ENCODE measurements around the gene VPREB1.
"Not testable (repeated sequence)": the region's sequence is repeated elsewhere in the genome, so short reads cannot be mapped to it uniquely, and the experiment has no call there.

The VPREB1 gene

DNA sequence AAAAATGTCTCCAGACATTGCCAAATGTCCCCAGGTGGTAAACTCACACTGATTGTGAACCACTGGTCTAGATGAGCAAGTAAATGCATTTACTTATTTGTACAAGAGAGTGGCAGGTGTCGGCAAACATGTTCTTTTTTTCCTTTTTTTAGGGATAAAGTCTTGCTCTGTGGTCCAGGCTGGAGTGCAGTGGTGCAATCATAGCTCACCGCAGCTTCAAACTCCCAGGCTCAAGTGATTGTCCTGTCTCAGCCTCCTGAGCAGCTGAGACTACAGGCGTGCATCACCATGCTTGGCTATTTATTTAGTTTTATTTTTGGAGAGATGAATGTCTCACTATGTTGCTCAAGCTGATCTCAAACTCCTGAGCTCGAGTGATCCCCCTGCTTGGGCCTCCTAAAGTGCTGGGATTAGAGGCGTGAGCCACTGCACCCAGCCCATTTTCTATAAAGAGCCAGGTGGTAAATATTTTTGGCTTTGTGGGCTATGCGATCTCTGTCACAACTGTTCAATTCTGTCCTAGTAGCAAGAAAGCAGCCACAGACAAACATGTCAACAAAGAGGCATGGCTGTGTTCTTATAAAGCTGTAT, 1.4 kb downstream of the VPREB1 start:
- no peak for DNase-seq (ENCODE audit: low read depth in 2 of 2)

DNA sequence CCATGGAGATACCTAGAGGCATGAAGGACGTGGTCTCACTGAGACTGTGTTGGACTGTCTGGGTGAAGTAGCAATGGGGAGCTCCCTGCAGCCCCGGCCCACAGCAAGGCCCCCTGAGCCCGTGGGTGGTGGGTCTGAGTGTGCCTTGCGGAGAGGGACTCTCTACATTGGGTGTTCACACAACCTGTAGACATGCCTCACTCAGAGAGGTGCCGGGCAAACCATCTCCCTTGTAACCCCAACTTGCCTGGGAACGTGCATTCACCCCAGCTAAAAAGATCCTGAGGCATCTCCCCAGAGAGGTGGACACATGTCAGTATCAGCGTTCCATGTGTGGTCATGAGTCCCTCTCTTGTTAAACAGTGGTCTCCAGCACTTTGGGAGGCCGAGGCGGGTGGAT, 2.1 kb downstream of the VPREB1 start:
- no peak for DNase-seq (ENCODE audit: low read depth in 2 of 2)

DNA sequence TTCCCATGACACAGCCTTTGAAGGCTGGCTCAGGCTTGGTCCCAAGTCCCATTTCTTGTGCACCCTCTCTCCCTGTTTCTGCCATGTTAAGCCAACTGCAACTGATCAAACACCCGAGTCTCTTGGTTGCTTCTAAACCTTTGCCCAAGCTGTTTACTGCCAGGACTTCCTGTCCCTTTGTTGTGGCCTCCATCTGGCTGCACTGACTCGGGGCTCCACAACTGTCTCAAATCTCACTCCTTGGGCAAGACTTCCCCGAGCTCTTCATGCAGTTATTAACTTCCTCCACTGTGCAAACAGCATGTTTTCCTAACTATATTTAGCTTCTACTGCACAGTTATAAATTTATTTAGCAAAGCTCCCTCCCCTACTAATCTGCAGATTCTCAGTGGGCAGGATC, 4.3 kb downstream of the VPREB1 start:
- DNase-seq (ENCODE audit: low read depth in 2 of 2), result no peak

DNA sequence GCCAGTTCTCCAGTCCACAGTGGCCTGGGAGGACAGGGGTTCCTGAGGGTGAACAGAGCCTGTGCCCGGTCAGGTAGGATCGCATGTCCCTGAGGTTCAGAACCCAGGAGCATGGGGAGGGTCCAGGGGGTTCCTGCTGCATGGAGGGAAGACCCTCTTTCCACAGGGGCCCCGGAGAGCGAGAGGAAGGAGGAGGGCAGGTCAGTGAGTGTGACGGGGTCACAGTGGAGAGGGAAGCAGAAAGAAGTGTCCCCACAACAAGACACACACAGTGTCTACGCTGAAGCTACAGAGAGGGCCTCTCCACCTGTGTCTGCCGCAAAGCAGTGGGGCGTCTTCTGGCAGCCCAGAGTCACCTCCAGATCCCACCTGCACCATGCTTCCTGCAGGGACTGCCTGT, 6.1 kb downstream of the VPREB1 start:
- DNase-seq (ENCODE audit: low read depth in 2 of 2), result not testable (repeated sequence)

DNA sequence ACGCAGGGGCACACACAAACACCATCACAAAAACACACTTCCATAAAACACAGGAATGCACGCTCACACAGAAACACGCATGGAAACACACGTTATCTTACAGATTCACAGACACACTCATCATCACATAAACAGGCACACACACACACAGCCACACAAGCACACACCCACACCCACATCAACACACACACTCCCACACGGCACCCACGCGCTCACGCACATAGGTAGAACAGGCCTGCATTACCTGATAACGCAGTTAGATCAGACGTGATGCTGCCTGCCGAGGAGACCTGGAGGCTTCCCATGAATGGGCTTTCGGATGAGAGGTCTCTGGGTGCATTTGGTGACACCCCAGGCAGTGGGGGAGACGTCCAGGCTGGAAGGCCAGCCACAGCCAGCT, 11.5 kb downstream of the VPREB1 start:
- not testable (repeated sequence) for DNase-seq (ENCODE audit: low read depth in 2 of 2)

DNA sequence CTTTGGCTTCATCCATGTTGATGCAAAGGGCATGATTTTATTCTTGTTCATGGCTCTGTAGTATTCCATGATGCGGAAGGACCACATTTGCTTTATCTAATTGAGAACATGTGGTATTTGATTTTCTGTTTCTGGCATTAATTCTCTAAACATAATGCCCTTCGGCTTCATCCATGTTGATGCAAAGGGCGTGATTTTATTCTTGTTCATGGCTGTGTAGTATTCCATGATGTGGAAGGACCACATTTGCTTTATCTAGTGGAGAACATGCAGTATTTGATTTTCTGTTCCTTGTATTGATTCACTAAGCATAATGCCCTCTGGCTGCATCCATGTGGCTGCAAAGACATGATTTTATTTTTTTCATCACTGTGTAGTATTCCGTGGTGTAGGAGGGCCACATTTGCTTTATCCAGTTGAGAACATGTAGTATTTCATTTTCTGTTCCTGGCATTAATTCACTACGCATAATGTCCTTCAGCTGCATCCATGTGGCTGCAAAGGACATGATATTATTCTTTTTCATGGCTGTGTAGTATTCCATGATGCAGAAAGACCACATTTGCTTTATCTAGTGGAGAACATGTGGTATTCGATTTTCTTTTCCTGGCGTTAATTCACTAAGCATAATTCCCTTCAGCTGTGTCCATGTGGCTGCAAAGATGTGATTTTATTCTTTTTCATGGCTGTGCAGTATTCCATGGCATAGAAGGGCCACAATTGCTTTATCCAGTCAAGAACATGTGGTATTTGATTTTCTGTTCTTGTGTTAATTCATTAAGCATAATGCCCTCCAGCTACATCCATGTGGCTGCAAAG, 14.2 kb downstream of the VPREB1 start:
- DNase-seq (ENCODE audit: low read depth in 2 of 2), result not testable (repeated sequence)

DNA sequence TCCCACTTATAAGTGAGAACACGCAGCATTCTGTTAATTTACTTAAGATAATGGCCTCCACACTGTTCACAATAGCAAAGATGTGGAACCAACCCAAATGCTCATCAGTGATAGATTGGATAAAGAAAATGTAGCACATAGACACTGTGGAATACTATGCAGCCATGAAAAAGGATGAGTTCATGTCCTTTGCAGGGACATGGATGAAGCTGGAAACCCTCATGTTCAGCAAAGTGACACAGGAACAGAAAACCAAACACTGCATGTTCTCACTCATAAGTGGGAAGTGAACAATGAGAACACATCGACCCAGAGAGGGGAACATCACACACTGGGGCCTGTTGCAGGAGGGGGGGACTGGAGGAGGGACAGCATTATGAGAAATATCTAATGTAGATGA, 15.6 kb downstream of the VPREB1 start:
- DNase-seq (ENCODE audit: low read depth in 2 of 2), result not testable (repeated sequence)

DNA sequence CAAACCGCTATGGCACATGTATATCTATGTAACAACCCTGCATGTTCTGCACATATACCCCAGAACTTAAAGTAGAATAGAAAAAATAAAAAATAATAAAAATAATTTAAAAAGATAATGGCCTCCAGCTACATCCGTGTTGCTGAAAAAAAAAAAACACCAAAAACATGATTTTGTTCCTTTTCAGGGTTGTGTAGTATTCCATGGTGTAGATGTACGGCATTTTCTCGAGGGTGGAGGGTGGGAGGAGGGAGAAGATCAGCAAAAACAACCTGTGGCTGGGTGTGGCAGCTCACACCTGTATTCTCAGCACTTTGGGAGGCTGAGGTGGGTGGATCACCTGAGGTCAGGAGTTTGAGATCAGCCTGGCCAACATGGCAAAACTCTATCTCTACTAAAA, 16.0 kb downstream of the VPREB1 start:
- not testable (repeated sequence) for DNase-seq (ENCODE audit: low read depth in 2 of 2)

DNA sequence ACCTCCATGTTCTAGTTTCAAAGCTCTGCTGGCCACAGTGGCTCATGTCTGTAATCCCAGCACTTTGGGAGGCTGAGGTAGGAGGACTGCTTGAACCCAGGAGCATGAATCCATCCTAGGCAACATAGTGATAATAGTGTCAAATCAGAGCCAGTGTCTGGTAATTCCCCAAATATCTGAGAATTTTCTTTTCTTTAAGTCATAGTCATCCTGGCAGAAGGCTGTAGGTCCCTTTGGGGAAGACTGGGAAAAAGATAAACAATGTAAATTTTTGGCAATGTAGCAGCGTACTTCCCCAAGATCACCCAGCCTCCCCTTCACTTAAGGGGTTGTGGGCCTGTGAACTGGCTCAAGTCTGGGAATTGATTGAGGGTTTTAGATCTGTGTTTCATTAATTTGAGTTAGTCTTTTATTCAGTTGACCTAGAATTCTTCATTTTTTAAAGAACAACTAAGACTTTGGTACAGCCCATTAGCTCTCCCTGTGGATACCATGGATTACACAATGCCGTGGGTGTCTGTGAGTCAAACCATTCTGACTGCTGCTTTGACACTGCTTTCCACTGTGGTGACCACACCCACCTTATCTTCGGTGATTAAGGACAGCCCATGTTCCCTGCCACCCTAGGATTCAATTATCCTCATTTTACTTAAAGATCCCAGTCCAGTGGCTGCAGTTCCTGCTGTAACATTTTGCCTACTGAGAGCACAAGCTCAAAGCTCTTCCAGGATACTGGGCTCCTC, 17.9 kb downstream of the VPREB1 start:
- DNase-seq (ENCODE audit: low read depth in 2 of 2), result not testable (repeated sequence)

DNA sequence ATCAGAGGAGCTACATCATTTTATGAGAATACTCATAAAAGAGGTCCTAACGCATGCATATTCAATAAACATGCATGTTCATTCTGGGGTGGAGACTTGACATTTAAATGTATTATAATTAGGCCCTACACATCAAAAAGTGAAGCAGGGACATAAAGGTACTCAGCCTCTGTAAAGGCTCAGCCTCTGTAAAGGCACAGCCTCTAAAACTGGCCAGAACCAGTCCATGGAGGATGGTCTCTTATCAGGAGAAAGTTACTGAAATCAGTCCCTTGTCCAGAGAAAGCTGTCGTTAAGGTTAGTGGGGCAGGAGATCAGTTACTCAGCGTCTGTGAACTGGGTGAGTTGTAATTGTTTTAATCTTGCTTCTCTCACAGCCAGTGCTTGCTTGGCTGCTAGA, 19.2 kb downstream of the VPREB1 start:
- DNase-seq (ENCODE audit: low read depth in 2 of 2), result not testable (repeated sequence)

DNA sequence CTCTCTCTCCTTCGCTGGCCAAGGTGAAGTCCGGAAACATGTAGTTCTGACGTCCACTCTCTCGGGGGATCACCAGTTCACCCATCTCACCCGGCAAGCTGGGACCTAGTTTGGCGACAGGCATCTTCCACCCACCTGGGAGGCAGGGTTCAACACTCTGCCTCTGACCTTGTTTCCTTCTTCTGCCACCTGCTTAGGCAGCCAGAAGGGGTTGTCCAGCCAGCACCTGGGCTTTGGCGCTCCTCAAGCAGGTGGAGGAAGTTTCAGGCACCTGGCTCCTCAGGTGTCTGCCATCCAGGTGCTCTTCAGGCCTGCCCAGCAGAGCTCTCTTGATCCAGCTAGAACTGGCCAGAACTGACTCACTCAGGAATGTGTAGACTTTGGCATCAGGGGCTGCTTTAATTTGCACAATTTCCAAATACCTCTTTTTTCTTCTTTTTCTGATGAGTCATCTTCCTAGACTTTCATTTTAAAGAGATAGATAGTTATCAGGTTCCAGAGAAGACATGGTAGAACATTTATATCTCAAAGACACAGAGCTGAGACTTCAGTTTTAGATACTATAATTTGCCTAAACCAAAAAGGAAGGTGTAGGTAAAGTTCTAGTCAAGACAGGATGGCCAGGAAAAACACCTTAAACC, 25.6 kb downstream of the VPREB1 start:
- not testable (repeated sequence) for DNase-seq (ENCODE audit: low read depth in 2 of 2)

DNA sequence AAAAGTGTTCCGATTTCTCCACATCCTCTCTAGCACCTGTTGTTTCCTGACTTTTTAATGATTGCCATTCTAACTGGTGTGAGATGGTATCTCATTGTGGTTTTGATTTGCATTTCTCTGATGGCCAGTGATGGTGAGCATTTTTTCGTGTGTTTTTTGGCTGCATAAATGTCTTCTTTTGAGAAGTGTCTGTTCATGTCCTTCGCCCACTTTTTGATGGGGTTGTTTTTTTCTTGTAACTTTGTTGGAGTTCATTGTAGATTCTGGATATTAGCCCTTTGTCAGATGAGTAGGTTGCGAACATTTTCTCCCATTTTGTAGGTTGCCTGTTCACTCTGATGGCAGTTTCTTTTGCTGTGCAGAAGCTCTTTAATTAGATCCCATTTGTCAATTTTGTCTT, 32.8 kb downstream of the VPREB1 start:
- DNase-seq (ENCODE audit: low read depth in 2 of 2), result not testable (repeated sequence)

DNA sequence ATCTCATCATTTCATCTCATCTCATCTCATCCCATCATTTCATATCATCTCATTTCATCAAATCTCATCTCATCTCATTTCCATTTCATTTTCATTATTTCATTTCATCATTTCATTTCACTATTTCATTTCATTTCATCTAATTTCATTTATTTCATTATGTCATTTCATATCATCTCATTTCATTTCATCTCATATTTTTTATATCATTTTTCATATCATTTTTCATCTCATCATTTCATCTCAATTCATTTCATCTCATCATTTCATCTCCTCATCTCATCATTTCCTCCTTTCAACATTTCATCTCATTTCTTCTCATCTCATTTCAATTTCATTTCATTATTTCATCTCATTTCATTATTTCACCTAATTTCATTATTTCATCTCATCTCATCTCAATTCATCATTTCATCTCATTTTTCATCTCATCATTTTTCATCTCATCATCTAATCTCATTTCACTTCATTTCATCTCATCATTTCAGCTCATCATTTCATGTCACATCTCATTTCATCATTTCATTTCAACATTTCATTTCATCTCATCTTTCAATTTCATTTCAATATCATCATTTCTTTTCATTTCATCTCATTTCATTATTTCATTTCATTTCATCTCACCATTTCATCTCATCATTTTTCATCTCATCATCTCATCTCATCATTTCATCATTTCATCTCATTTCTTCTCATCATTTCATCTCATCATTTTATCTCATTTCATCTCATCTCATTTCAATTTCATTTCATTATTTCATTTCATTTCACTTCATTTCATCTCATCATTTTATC, 40.6 kb downstream of the VPREB1 start:
- DNase-seq (ENCODE audit: low read depth in 2 of 2), result not testable (repeated sequence)

DNA sequence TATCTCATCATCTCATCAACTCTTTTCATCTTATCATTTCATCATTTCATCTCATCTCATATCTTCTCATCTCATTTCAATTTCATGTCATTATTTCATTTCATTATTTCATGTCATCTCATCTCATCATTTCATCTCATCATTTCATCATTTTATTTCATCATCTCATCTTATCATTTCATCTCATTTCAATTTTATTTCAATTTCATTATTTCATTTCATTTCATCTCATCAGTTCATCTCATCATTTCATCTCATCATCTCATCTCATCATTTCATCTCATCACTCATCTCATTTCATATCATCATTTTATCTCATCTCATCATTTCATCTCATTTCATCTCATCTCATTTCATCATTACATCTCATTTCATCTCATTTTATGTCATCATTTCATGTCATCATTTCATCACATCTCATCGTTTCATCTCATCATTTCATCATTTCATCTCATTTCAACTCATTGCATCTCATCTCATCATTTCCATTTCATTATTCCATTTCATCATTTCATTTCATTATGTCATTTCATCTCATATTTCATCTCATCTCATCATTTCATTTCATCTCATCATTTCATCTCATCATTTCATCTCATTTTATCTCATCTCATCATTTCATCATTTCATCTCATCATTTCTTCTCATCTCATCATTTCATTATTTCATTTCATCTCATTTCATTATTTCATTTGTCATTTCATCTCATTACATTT, 42.0 kb downstream of the VPREB1 start:
- DNase-seq (ENCODE audit: low read depth in 2 of 2), result not testable (repeated sequence)

DNA sequence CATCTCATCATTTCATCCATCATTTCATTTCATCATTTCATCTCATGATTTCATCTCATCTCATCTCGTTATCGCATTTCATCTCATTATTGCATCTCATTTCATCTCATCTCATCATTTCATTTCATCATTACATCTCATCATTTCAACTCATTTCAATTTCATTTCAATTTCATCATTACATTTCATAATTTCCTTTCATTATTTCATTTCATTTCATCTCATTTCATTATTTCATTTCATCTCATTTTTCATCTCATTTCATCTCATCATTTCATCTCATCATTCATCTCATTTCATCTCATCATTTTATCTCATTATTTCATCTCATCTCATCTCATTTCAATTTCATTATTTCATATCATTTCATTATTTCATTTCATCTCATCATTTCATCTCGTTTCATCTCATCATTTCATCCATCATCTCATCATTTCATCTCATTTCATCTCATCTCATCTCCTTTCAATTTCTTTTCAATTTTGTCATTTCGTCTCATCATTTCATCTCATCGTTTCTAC, 42.6 kb downstream of the VPREB1 start:
- DNase-seq (ENCODE audit: low read depth in 2 of 2), result not testable (repeated sequence)

DNA sequence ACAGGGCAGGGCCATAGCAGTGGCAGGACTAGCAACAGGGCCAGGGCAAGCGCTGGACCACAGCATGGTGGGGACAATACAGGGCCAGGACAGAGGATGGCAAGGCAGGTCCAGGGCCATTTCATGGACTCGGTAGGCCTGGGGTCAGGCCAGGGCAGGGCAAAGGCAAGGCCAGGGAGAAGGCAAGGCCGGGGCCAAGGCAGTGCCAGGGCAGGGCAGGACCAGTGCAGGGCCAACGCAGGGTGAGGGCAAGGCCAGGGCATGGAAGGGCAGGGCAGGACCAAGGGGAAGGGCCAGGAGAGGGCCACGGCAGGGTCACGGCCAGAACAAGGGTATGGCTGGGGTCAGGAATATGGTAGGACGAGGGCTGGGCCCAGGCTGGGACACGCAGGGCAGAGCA, 45.1 kb downstream of the VPREB1 start:
- not testable (repeated sequence) for DNase-seq (ENCODE audit: low read depth in 2 of 2)

DNA sequence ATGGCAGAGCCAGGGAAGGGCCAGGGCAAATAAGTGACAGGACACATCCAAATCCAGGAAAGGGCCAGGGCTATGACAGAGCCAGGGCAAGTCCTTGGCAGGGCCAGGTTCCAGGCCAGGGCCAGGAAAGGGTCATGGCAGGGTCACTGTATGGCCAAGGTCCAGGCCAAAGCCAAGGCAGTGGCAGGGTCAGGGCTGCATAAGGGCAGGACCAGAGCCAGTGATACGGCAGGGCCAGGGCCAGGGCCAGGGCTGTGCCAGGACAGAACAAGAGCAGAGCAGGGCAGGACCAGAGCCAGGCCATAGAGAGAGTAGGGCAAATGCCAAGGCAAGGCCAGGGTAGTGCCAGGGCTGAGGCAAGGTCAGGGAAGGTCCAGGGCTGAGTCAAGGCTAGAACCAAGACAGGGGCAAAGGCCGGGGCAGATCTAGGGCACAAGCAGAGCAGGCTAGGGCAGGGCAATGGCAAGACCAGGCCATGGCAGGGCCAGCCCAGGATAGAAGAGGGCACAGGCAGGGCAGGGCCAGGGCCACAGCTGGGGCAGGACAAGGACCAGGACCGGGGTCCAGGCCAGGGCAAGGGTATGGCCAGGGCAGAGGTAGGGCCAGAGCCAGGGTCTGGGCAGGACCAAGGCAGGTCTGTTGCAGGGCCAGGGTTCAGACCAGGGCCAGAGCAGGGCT, 46.7 kb downstream of the VPREB1 start:
- DNase-seq (ENCODE audit: low read depth in 2 of 2), result not testable (repeated sequence)

DNA sequence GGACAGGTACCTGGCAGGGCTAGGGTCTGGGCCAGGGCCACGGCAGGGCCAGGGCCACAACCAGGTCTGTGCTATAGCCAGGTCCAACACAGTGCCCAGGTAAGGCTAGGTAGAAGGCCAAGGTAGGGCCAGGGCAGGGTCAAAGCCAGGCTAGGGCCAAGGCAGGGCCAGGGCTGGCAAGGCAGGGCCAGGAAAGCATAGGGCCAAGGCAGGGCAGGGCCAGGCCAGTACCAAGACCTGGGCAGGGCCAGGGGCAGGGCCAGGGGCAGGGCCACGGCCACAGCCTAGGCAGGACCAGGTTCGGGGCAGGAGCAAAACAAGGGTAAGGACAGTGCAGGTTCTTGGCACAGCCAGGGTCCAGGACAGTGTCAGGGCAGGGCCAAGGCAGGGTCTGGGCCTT, 48.1 kb downstream of the VPREB1 start:
- not testable (repeated sequence) for DNase-seq (ENCODE audit: low read depth in 2 of 2)

DNA sequence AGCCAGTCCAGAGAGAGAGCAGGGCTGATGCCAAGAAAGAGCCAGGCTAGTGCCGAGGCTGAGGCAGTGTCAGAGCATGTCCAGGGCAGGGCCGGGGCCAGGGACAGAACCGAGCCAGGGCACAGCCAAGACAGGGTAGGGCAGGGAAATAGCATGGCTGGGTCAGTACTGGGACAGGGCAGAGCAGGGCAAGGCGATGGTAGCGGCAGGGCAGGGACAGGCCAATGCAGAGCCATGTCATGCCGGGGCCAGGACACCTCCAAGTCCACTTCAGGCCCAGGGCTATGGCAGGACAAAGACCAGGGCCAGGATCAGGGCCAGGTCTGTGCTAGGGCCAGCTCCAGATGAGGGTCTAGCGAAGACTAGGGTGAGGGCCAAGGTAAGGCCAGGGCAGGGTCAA, 48.9 kb downstream of the VPREB1 start:
- DNase-seq (ENCODE audit: low read depth in 2 of 2), result not testable (repeated sequence)

DNA sequence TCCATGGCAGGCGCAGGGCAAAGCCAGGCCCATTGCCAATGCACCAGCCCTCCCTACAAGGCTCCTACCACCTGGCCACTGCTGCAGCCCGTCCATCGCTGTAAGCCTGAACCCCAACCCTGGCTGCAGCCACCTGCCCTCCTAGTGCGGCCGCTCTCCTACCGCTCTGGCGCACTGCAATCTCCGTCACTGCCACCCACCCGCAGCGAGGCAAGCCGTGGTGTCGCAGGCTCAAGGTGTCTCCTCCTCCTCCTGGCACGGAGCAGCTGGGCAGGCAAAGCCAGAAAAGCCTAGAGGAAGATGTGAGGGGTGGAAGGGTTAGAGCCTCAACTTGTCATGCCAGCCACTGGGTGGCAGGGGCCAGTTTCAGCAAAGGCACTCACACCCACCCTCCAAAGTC, 50.1 kb downstream of the VPREB1 start:
- not testable (repeated sequence) for DNase-seq (ENCODE audit: low read depth in 2 of 2)
